ENCODE data around the gene STK32C.

The STK32C gene

GRCh38 chr10:132232981-132233380 lies 74.8 kb downstream of the STK32C start:
- no peak overlapping the region for H3K9ac ChIP-seq (ENCODE audit: low read depth, low read length)
- H3K9me3 ChIP-seq (ENCODE audit: control insufficient read depth, insufficient read depth, low read length), result no peaks in the 10 kb centered on the region
- H3K36me3 ChIP-seq (ENCODE audit: insufficient read depth, low read length), result no peaks in the 10 kb centered on the region
- no peaks in the 10 kb centered on the region; the same call in 1 of the 2 replicates for H3K4me1 ChIP-seq (ENCODE audit: insufficient read depth, low read length)

- Histone ChIP-seq H3K36me3 (ENCODE audit: insufficient read depth, low read length) (no peaks in the 10 kb centered on the region), H3K9me3 (ENCODE audit: control insufficient read depth, insufficient read depth, low read length) (no peaks in the 10 kb centered on the region), H3K9ac (ENCODE audit: low read depth, low read length) (no peak overlapping the region), H3K4me1 (ENCODE audit: insufficient read depth, low read length) (no peaks in the 10 kb centered on the region; the same call in 1 of the 2 replicates)
Observed at GRCh38 chr10:132232023-132232951, 75.5 kb downstream of the STK32C start.

- Histone ChIP-seq H3K9ac (ENCODE audit: low read depth, low read length) (no peak overlapping the region), H3K9me3 (ENCODE audit: control insufficient read depth, insufficient read depth, low read length) (no peaks in the 10 kb centered on the region), H3K36me3 (ENCODE audit: insufficient read depth, low read length) (no peaks in the 10 kb centered on the region), H3K4me1 (ENCODE audit: insufficient read depth, low read length) (no peaks in the 10 kb centered on the region; the same call in 1 of the 2 replicates)
Observed at GRCh38 chr10:132231656-132232022, 76.1 kb downstream of the STK32C start.

GRCh38 chr10:132230557-132231210 lies 77.1 kb downstream of the STK32C start:
- Histone ChIP-seq H3K36me3 (ENCODE audit: insufficient read depth, low read length) (no peaks in the 10 kb centered on the region), H3K4me1 (ENCODE audit: insufficient read depth, low read length) (no peaks in the 10 kb centered on the region; the same call in 1 of the 2 replicates), H3K9ac (ENCODE audit: low read depth, low read length) (no peak overlapping the region), H3K9me3 (ENCODE audit: control insufficient read depth, insufficient read depth, low read length) (no peaks in the 10 kb centered on the region)

GRCh38 chr10:132229834-132230556 lies 77.8 kb downstream of the STK32C start:
- no peaks in the 10 kb centered on the region; the same call in 1 of the 2 replicates for H3K4me1 ChIP-seq (ENCODE audit: insufficient read depth, low read length)
- H3K9me3 ChIP-seq (ENCODE audit: control insufficient read depth, insufficient read depth, low read length), result no peaks in the 10 kb centered on the region
- H3K36me3 ChIP-seq (ENCODE audit: insufficient read depth, low read length), result no peaks in the 10 kb centered on the region
- H3K9ac ChIP-seq (ENCODE audit: low read depth, low read length), result no peak overlapping the region

GRCh38 chr10:132229096-132229495 lies 78.7 kb downstream of the STK32C start:
- no peaks in the 10 kb centered on the region for H3K36me3 ChIP-seq (ENCODE audit: insufficient read depth, low read length)

GRCh38 chr10:132228616-132229015 lies 79.1 kb downstream of the STK32C start:
- H3K9me3 ChIP-seq (ENCODE audit: control insufficient read depth, insufficient read depth, low read length), result no peaks in the 10 kb centered on the region
- H3K4me1 ChIP-seq (ENCODE audit: insufficient read depth, low read length), result no peaks in the 10 kb centered on the region; the same call in 1 of the 2 replicates
- H3K9ac ChIP-seq (ENCODE audit: low read depth, low read length), result no peak overlapping the region

More at GRCh38 chr10:132229096-132229495, 78.7 kb downstream of the STK32C start:
- Histone ChIP-seq H3K4me1 (ENCODE audit: insufficient read depth, low read length) (no peaks in the 10 kb centered on the region; the same call in 1 of the 2 replicates), H3K9ac (ENCODE audit: low read depth, low read length) (no peak overlapping the region), H3K9me3 (ENCODE audit: control insufficient read depth, insufficient read depth, low read length) (no peaks in the 10 kb centered on the region)

GRCh38 chr10:132227851-132228390 lies 79.8 kb downstream of the STK32C start:
- no peaks in the 10 kb centered on the region for H3K36me3 ChIP-seq (ENCODE audit: insufficient read depth, low read length)
- H3K9me3 ChIP-seq (ENCODE audit: control insufficient read depth, insufficient read depth, low read length), result no peaks in the 10 kb centered on the region
- no peak overlapping the region for H3K9ac ChIP-seq (ENCODE audit: low read depth, low read length)
- no peaks in the 10 kb centered on the region; the same call in 1 of the 2 replicates for H3K4me1 ChIP-seq (ENCODE audit: insufficient read depth, low read length)

More at GRCh38 chr10:132228616-132229015, 79.1 kb downstream of the STK32C start:
- no peaks in the 10 kb centered on the region for H3K36me3 ChIP-seq (ENCODE audit: insufficient read depth, low read length)

- no peaks in the 10 kb centered on the region; the same call in 1 of the 2 replicates for H3K4me1 ChIP-seq (ENCODE audit: insufficient read depth, low read length)
Observed at GRCh38 chr10:132226586-132227405, 81.0 kb downstream of the STK32C start.

GRCh38 chr10:132225849-132226205 lies 81.9 kb downstream of the STK32C start:
- Histone ChIP-seq H3K9me3 (ENCODE audit: control insufficient read depth, insufficient read depth, low read length) (no peaks in the 10 kb centered on the region), H3K4me1 (ENCODE audit: insufficient read depth, low read length) (no peaks in the 10 kb centered on the region; the same call in 1 of the 2 replicates), H3K36me3 (ENCODE audit: insufficient read depth, low read length) (no peaks in the 10 kb centered on the region), H3K9ac (ENCODE audit: low read depth, low read length) (no peak overlapping the region)

More at GRCh38 chr10:132226586-132227405, 81.0 kb downstream of the STK32C start:
- no peak overlapping the region for H3K9ac ChIP-seq (ENCODE audit: low read depth, low read length)
- H3K9me3 ChIP-seq (ENCODE audit: control insufficient read depth, insufficient read depth, low read length), result no peaks in the 10 kb centered on the region
- H3K36me3 ChIP-seq (ENCODE audit: insufficient read depth, low read length), result no peaks in the 10 kb centered on the region

- no peaks in the 10 kb centered on the region for H3K9me3 ChIP-seq (ENCODE audit: control insufficient read depth, insufficient read depth, low read length)
- no peaks in the 10 kb centered on the region; the same call in 1 of the 2 replicates for H3K4me1 ChIP-seq (ENCODE audit: insufficient read depth, low read length)
- H3K9ac ChIP-seq (ENCODE audit: low read depth, low read length), result no peak overlapping the region
- H3K36me3 ChIP-seq (ENCODE audit: insufficient read depth, low read length), result no peaks in the 10 kb centered on the region
Observed at GRCh38 chr10:132225073-132225848, 82.5 kb downstream of the STK32C start.

GRCh38 chr10:132224343-132225072 lies 83.2 kb downstream of the STK32C start:
- no peak overlapping the region for H3K9ac ChIP-seq (ENCODE audit: low read depth, low read length)
- no peaks in the 10 kb centered on the region for H3K9me3 ChIP-seq (ENCODE audit: control insufficient read depth, insufficient read depth, low read length)
- no peaks in the 10 kb centered on the region for H3K36me3 ChIP-seq (ENCODE audit: insufficient read depth, low read length)
- no peaks in the 10 kb centered on the region; the same call in 1 of the 2 replicates for H3K4me1 ChIP-seq (ENCODE audit: insufficient read depth, low read length)

All from ES-I3 (cell line).